A549 (cell line): ENCODE measurements around the gene ZNF558. TPM values are rescaled to one million over a fixed set of nuclear protein-coding genes. Genes with fewer than 3 reads are reported as not detected.

Experiments used
- ATAC-seq, 2 experiments: fragments of 200-7000 bp in 1 of 2; fragments of >200 bp in 1 of 2; cut with Nextera tagmentation in 1 of 2; cut with Tn5 transposase in 1 of 2; 3 replicates each; pipeline versions ENCODE4 v1.8.0 to v1.9.1; 2018 to 2020; ENCODE audit warnings: mild to moderate bottlenecking in 1 of 2, moderate library complexity in 1 of 2
- CTCF ChIA-PET: fragments of 300-600 bp; sonication (Branson Sonifier 250); formaldehyde crosslinking; extraction: SDS; loops from one replicate; lab custom pipeline; 2021; ENCODE audit warnings: antibody characterized with exemption, inconsistent platforms; lab: Yijun Ruan, JAX
- POLR2A ChIA-PET: fragments of 350-600 bp; formaldehyde crosslinking; extraction: SDS; loops from one replicate; lab custom pipeline; 2021; ENCODE audit warnings: antibody characterized with exemption, inconsistent platforms; lab: Yijun Ruan, JAX
- DNase-seq, 2 experiments: peaks; one replicate each; pipeline versions ENCODE4 v3.0.0 to v3.0.0-alpha.2; 2011 to 2016; ENCODE audit warnings: low read depth in 1 of 2, low spot score in 1 of 2
- FAIRE-seq: peaks from 2 replicates; lab custom pipeline; 2011; peaks lifted over from hg19 to GRCh38; lab: Jason Lieb, UNC
- H3K27ac ChIP-seq, 2 experiments: fragments of >200 bp; sonication (Bioruptor Twin); formaldehyde crosslinking; 3 replicates each; pipeline ENCODE4 v1.5.1; 2016 to 2017
- H3K4me1 ChIP-seq: fragments of >200 bp; sonication (Bioruptor Twin); formaldehyde crosslinking; 3 replicates; pipeline ENCODE4 v1.6.1; 2016
- H3K4me2 ChIP-seq: fragments of >200 bp; sonication (Bioruptor Twin); formaldehyde crosslinking; 3 replicates; pipeline ENCODE4 v1.6.1; 2016
- H3K4me3 ChIP-seq: fragments of >200 bp; sonication (Bioruptor Twin); formaldehyde crosslinking; 3 replicates; pipeline ENCODE4 v1.5.1; 2016
- H3K9me3 ChIP-seq: fragments of >200 bp; sonication (Bioruptor Twin); formaldehyde crosslinking; 3 replicates; pipeline ENCODE4 v1.6.1; 2016
- BCL3 ChIP-seq: fragments of >200 bp; sonication (Bioruptor Twin); formaldehyde crosslinking; IDR thresholded peaks from 3 replicates; pipeline ENCODE4 v1.6.1; 2016
- CHD2 ChIP-seq: fragments of 150-350 bp; IDR thresholded peaks from 2 replicates; pipeline ENCODE4 v1.6.1; 2014; ENCODE audit warnings: low read length; ENCODE audit not compliant: partially characterized antibody
- CTCF ChIP-seq: fragments of >200 bp; sonication (Bioruptor Twin); formaldehyde crosslinking; IDR thresholded peaks from 3 replicates; pipeline ENCODE4 v1.5.1; 2016
- E2F6 ChIP-seq: IDR thresholded peaks from 2 replicates; pipeline ENCODE4 v1.6.1; 2012; ENCODE audit warnings: low read depth, borderline replicate concordance
- EHF ChIP-seq: fragments of 250-450 bp; sonication (Bioruptor Pico); IDR thresholded peaks from 2 replicates; pipeline ENCODE4 v1.5.0; 2020; ENCODE audit warnings: mild to moderate bottlenecking
- FOSB ChIP-seq: fragments of 250-450 bp; sonication (Bioruptor Pico); IDR thresholded peaks from 2 replicates; pipeline ENCODE4 v1.5.0; 2020; ENCODE audit warnings: mild to moderate bottlenecking, moderate library complexity
- FOXS1 ChIP-seq: fragments of 250-450 bp; sonication (Bioruptor Pico); IDR thresholded peaks from 2 replicates; pipeline ENCODE4 v1.5.0; 2020; ENCODE audit warnings: mild to moderate bottlenecking, moderate library complexity
- GATA3 ChIP-seq: IDR thresholded peaks from 2 replicates; pipeline ENCODE4 v1.6.1; 2012; ENCODE audit warnings: borderline replicate concordance
- HDAC2 ChIP-seq: fragments of 200-600 bp; sonication (generic); IDR thresholded peaks from 2 replicates; pipeline ENCODE4 v1.6.1; 2016
- HES2 ChIP-seq: fragments of >200 bp; sonication (Bioruptor Twin); formaldehyde crosslinking; IDR thresholded peaks from 2 replicates; pipeline ENCODE4 v1.6.1; 2016
- HEYL ChIP-seq: fragments of 250-450 bp; sonication (Bioruptor Pico); IDR thresholded peaks from 2 replicates; pipeline ENCODE4 v1.8.0; 2021; ENCODE audit warnings: mild to moderate bottlenecking, moderate library complexity
- HMGXB4 ChIP-seq: fragments of 250-450 bp; sonication (Bioruptor Pico); IDR thresholded peaks from 2 replicates; pipeline ENCODE4 v1.5.0; 2021; ENCODE audit warnings: mild to moderate bottlenecking, moderate library complexity, borderline replicate concordance
- HOXB5 ChIP-seq: fragments of 250-450 bp; sonication (Bioruptor Pico); IDR thresholded peaks from 2 replicates; pipeline ENCODE4 v1.5.0; 2020; ENCODE audit warnings: mild to moderate bottlenecking, moderate library complexity
- JUN ChIP-seq, 2 experiments: fragments of >200 bp; sonication (Bioruptor Twin); formaldehyde crosslinking; IDR thresholded peaks; 2 replicates in 1 of 2; 3 replicates in 1 of 2; pipeline ENCODE4 v1.6.1; 2016 to 2017
- KDM1A ChIP-seq: fragments of 200-600 bp; sonication (generic); IDR thresholded peaks from 2 replicates; pipeline ENCODE4 v1.6.1; 2016; ENCODE audit warnings: low read depth, mild to moderate bottlenecking
- MAFK ChIP-seq: fragments of 450-650 bp; IDR thresholded peaks from 2 replicates; pipeline ENCODE4 v1.6.1; 2014; ENCODE audit not compliant: partially characterized antibody
- MAZ ChIP-seq: fragments of 150-350 bp; IDR thresholded peaks from 2 replicates; pipeline ENCODE4 v1.6.1; 2014; ENCODE audit warnings: antibody characterized with exemption, low read depth, low read length, borderline replicate concordance
- NFE2L2 ChIP-seq: fragments of 150-350 bp; conservative IDR thresholded peaks from 2 replicates; pipeline ENCODE4 v1.6.1; 2014; ENCODE audit warnings: low read length
- NR3C1 ChIP-seq: fragments of >200 bp; sonication (Bioruptor Twin); formaldehyde crosslinking; IDR thresholded peaks from 3 replicates; pipeline ENCODE4 v1.6.1; 2017
- POLR2A ChIP-seq: IDR thresholded peaks from 2 replicates; pipeline ENCODE4 v1.6.1; 2012; ENCODE audit warnings: mild to moderate bottlenecking, low read length
- RAD21 ChIP-seq, 2 experiments: fragments of >200 bp in 1 of 2; sonication (Bioruptor Twin) in 1 of 2; formaldehyde crosslinking in 1 of 2; IDR thresholded peaks in 1 of 2; conservative IDR thresholded peaks in 1 of 2; 2 replicates in 1 of 2; 3 replicates in 1 of 2; pipeline ENCODE4 v1.6.1; 2012 to 2018; ENCODE audit warnings: inconsistent platforms in 1 of 2
- RCOR1 ChIP-seq: fragments of 150-350 bp; IDR thresholded peaks from 2 replicates; pipeline ENCODE4 v1.6.1; 2014; ENCODE audit warnings: antibody characterized with exemption, low read length, low read depth
- RFX5 ChIP-seq: fragments of 450-650 bp; IDR thresholded peaks from 2 replicates; pipeline ENCODE4 v1.7.1; 2014; ENCODE audit warnings: antibody characterized with exemption, mild to moderate bottlenecking, moderate library complexity
- SMC3 ChIP-seq: fragments of >200 bp; sonication (Bioruptor Twin); formaldehyde crosslinking; IDR thresholded peaks from 3 replicates; pipeline ENCODE4 v1.6.1; 2018; ENCODE audit warnings: inconsistent platforms
- SREBF2 ChIP-seq: fragments of 450-650 bp; IDR thresholded peaks from 2 replicates; pipeline ENCODE4 v1.6.1; 2014; ENCODE audit warnings: mild to moderate bottlenecking, moderate library complexity
- TFCP2L1 ChIP-seq: fragments of 250-450 bp; sonication (Bioruptor Pico); IDR thresholded peaks from 2 replicates; pipeline ENCODE4 v1.5.0; 2021; ENCODE audit warnings: mild to moderate bottlenecking
- TP53 ChIP-seq: fragments of 250-450 bp; sonication (Bioruptor Pico); IDR thresholded peaks from 2 replicates; pipeline ENCODE4 v1.5.0; 2021; ENCODE audit warnings: mild to moderate bottlenecking, moderate library complexity
- USF2 ChIP-seq: fragments of 450-650 bp; IDR thresholded peaks from 2 replicates; pipeline ENCODE4 v1.6.1; 2014; ENCODE audit warnings: antibody characterized with exemption
- ZNF302 ChIP-seq: fragments of 250-450 bp; sonication (Bioruptor Pico); IDR thresholded peaks from 2 replicates; pipeline ENCODE4 v1.9.0; 2021; ENCODE audit warnings: inconsistent platforms, mild to moderate bottlenecking, moderate library complexity
- ZSCAN20 ChIP-seq: fragments of 250-450 bp; sonication (Bioruptor Pico); IDR thresholded peaks from 2 replicates; pipeline ENCODE4 v1.8.0; 2022; ENCODE audit warnings: mild to moderate bottlenecking, moderate library complexity
- WGBS: methylation state at CpG from one replicate; pipeline ENCODE4 v1.1.6; 2017; ENCODE audit errors: missing lambda C conversion rate; 5-methylcytosine and 5-hydroxymethylcytosine counted together
- polyA minus RNA-seq: library from RNA; depleted of rRNA, polyadenylated mRNA; stranded (reverse); fragments of >200 nt; gene quantifications from 2 replicates; pipeline ENCODE4 v1.2.3, GENCODE V29; 2011; rRNA and poly(A)+ RNA removed
- polyA plus RNA-seq, 4 experiments: library from polyadenylated mRNA; depleted of rRNA in 3 of 4; stranded (reverse); fragments of >200 nt; fragmentation: RNase III in 1 of 4; extraction: RNeasy Plus Mini Kit Qiagen cat#74134 plus additional on column Dnase treatment in 1 of 4; gene quantifications; 2 replicates in 3 of 4; 3 replicates in 1 of 4; pipeline ENCODE4 v1.2.3, GENCODE V29; 2011 to 2017

The ZNF558 gene
- polyA plus RNA-seq (2011; rRNA removed) (30.9 and 37.3 TPM in 2 replicates), polyA plus RNA-seq (2017; fragmentation: RNase III; extraction: RNeasy Plus Mini Kit Qiagen cat#74134 plus additional on column Dnase treatment) (8.8 to 11.8 TPM (median 8.9 TPM) in 3 replicates), polyA minus RNA-seq (51.4 and 55.3 TPM in 2 replicates)
- polyA plus RNA-seq (2012; cell fraction: cytosol; rRNA removed) = 7.7 and 9.0 TPM in 2 replicates
- 13.0 and 16.2 TPM in 2 replicates for polyA plus RNA-seq (2012; cell fraction: nucleus; rRNA removed)

- 0% methylated on average over 17 of the region's 78 CpGs for WGBS
- H3K9me3 ChIP-seq = peaks cover 2% of the 10 kb centered on the region; the same call in 2 of the 3 replicates
- ATAC-seq = peak; percentile 93 to 98
- peak within 1 kb of the TSS; percentile 92 for H3K4me2 ChIP-seq
- H3K4me1 ChIP-seq = peaks cover 4% of the 10 kb centered on the region; the same call in 1 of the 3 replicates
- FAIRE-seq = no peak
- CTCF ChIA-PET = interaction anchor here (0.6 kb wide), 1 partner anchor 17 kb away, joined by 3 read pairs; no protein-coding TSS in a partner anchor
- POLR2A ChIA-PET = interaction anchor here (0.6 to 1.4 kb wide), 8 partner anchors 8 to 981 kb away, joined by 3 to 9 read pairs (median 4); no protein-coding TSS in a partner anchor
- H3K27ac ChIP-seq = peak within 1 kb of the TSS; percentile 99
- peak within 1 kb of the TSS; percentile 85 for H3K4me3 ChIP-seq
- DNase-seq = peak; percentile 83 to 96
- TF ChIP-seq TP53 (CRISPR knock-in tag) (0 out of 2 replicates have a peak, but pooled peaks have one; percentile 25), FOSB (CRISPR knock-in tag) (0 out of 2 replicates have a peak, but pooled peaks have one; percentile 36), MAFK (peak; percentile 23), ZSCAN20 (CRISPR knock-in tag) (no peak), BCL3 (0 out of 3 replicates have a peak, but pooled peaks have one; percentile 31), JUN (IDR thresholded peaks at IDR 0.05) (peak; percentile 66 to 80; a peak in 3 of 5 replicates), HMGXB4 (CRISPR knock-in tag) (no peak; the same call in 1 of the 2 replicates), RAD21 (conservative IDR thresholded peaks at IDR 0.05 in 1 of 2, IDR thresholded peaks at IDR 0.05 in 1 of 2) (peak in 1 of 2 experiments; percentile 36; a peak in 3 of 5 replicates), RFX5 (no peak), RCOR1 (no peak), E2F6 (no peak), TFCP2L1 (CRISPR knock-in tag) (0 out of 2 replicates have a peak, but pooled peaks have one; percentile 31), ZNF302 (CRISPR knock-in tag) (no peak), KDM1A (no peak), NFE2L2 (no peak), SREBF2 (no peak), CTCF (peak; percentile 39), CHD2 (no peak), USF2 (no peak), SMC3 (peak; percentile 43; the same call in 2 of the 3 replicates), HES2 (no peak), HDAC2 (no peak), POLR2A (peak; percentile 46), NR3C1 (no peak), FOXS1 (0 out of 2 replicates have a peak, but pooled peaks have one; percentile 8), HOXB5 (CRISPR knock-in tag) (0 out of 2 replicates have a peak, but pooled peaks have one; percentile 21), EHF (CRISPR knock-in tag) (peak; percentile 70; the same call in 1 of the 2 replicates), MAZ (no peak), HEYL (CRISPR knock-in tag) (no peak), GATA3 (no peak)
Observed at GRCh38 chr19:8832132-8833021, at the start of gene ZNF558, which contains the start of gene MBD3L1. Gene ZNF558, minus strand, starts transcription at chr19:8832304. Its CDS starts 9,645 bp downstream, at chr19:8822659. Gene MBD3L1, plus strand, starts transcription at chr19:8832377. Its CDS starts 10,302 bp downstream, at chr19:8842679.
